Measurements from ENCODE around the gene DNAJC1.
A peak's percentile ranks its signal among the peaks of the same experiment; 100 is the strongest.

The DNAJC1 gene

GRCh38 chr10:21754410-21755011 is 249.0 kb downstream of the DNAJC1 start:
- no peak for DNase-seq

- no peak for DNase-seq
Observed at GRCh38 chr10:21753497-21754270, 249.8 kb downstream of the DNAJC1 start.

DNA sequence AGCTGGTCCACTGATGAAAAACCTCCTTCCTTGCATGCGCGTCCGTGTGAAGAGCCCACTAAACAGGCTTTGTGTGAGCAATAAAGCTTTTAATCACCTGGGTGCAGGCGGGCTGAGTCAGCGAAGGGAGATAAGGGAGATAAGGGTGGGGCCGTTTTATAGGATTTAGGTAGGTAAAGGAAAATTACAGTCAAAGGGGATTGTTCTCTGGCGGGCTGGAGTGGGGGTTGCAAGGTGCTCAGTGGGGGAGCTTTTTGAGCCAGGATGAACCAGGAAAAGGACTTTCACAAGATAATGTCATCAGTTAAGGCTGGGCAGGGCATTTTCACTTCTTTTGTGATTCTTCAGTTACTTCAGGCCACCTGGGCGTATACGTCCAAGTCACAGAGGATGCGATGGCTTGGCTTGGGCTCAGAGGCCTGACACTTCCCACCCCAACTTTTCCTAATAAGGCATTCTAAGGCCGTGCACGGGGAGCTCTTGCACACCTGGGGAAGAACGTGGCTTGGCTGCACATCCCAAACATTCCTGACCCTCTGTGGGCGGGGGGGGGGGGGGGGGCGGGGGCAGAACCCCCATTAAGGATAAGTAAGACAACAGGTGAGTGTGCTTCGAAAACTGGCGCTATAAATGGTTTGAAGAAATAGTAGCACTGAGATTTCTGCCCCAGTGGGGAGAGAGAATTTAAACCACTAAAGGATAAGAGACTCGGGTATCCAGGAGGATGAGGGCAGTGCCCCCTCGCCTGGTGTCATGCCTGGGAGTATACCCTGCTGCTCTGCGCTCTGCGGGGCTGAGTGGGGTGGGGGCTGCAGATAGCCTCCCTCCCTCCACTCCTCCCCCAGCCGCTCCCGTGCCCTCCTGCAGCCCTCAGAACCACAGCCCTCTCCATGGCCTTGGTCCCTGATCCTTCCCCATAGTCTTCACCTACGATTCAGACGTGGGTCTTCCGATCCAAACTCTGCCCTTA is 251.9 kb downstream of the DNAJC1 start:
- no peak for DNase-seq

DNA sequence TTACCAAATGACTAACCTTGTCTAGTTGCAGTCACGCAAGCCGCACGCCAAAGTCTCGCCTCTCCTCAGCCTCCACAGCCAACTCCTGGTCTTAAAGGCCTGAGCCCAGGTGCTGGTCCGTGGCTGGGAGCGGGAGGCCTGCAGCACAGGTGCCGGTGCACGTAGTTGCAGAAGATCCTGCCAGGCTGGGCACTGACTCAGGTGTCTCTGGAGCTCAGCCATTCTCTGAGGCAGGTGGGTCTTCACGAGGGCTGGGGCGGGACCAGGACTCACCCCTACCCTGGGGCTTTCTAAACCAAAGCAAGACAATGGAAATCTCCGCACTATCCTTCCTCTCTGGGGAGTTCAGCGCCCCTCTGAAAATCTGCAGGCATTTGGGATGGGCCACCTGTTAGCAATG is 253.1 kb downstream of the DNAJC1 start:
- DNase-seq = no peak

DNA sequence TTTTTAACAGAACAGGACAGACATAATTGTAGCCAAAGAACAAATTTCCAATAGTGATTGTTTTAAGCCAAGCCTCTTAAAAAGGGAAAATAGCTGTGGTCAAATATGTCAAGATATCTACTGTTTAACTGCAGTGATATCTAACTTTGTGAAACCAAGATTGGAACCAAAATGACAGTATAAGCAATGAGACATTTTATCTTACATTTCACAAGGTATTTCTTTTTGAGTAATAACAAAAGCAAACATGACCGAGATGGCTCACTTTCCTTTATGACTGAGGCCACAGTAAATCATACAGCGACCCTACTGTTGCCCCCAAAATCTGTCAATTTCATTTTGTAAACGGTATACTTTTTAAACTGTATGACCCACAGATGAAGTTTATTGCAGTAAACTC is 253.7 kb downstream of the DNAJC1 start:
- DNase-seq = no peak

DNA sequence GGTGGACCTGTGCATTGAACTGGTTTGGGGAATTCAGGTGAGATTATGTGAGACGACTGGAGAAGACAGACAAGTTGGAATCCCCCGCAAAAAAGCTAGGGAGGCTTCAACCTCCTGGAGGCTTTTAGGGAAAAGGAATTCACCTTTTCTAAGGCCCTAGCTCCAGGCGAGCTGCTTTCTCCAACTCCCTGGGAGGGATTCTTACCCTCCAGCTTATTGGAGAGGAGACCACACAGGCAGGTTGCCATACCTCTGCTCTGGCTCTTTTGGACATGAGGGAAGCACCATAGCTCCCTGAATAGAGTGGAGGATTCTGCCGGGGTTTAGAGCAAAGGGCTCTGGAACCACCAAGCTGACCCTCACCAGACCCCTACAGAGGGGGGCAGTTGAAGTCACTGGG is 255.7 kb downstream of the DNAJC1 start:
- DNase-seq = no peak

DNA sequence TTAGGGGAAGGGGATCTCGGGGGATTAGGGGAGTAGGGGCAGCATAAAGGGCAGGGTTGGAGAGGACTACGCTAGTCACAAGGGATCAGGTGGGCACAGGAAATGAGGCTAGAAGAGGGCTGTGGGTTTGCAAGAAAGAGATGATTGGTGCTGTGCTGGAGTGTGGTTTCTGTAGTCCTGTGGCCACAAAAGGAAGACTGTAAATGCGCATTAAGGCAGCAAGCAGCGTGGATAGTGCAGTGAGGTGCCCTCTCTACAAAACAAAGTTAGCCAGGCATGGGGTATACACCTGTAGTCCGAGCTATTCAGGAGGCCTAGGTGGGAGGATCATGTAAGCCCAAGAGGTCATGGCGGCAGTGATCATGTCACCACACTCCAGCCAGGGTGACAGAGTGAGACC is 257.4 kb downstream of the DNAJC1 start:
- peak; percentile 8 to 11 for DNase-seq

DNA sequence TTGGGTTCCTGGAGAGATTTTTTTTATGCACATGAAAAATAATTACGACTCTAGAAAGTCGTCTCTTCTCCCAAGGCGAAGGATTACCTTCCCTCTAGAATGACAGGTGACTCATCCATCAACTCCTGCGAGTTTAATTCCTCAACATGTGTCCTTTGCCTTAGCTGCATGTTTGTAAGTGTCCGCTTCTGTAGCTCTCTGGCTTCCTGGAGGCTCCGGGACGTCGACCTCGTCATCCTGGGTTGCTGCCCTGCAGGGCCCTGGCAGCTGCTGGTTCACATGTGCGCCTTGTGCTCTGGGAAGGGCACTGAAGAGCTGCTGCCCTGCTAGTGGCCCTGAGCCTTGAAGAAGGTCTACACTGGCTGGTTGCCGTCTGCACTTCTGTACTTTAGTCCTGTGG is 259.3 kb downstream of the DNAJC1 start:
- DNase-seq = no peak

DNA sequence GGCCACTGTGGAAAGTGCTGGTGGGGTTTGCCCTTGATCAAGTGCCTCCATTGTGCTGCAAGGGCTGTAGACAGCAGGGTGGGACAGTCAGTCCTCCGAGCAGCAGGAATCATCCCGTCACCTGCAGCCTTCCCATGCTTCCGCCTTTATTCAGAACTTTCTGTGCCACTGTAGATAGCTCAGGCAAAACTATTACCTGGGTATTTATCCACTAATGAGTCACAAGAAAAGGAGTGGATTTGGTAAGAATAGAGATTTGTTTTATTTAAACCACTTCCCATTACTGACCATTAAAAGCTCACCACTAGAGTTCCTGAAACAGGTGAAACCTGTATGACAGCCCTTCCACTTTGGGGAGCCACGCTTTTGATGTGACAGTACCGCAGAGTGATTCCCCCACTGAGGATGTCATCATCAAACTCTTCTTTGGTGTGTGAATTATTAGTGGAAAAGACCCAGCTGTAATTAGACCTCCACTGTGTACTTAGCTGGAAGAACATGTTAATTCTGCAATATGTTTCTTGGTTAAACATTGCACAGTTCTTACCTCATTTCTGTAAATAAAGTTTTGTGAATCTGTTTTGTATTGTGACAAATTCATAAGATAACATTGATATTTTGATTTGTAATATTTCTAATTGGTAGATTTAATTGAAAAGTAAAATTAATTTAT is 260.7 kb downstream of the DNAJC1 start:
- no peak for DNase-seq

- DNase-seq = peak; percentile 58 to 66
Observed at GRCh38 chr10:21740989-21741388, 262.5 kb downstream of the DNAJC1 start.

- no peak for DNase-seq
Observed at GRCh38 chr10:21737106-21737505, 266.4 kb downstream of the DNAJC1 start.

- DNase-seq = no peak
Observed at GRCh38 chr10:21733710-21734109, 269.8 kb downstream of the DNAJC1 start.

- peak; percentile 35 to 46 for DNase-seq
Observed at GRCh38 chr10:21732067-21732772, 271.3 kb downstream of the DNAJC1 start.

DNA sequence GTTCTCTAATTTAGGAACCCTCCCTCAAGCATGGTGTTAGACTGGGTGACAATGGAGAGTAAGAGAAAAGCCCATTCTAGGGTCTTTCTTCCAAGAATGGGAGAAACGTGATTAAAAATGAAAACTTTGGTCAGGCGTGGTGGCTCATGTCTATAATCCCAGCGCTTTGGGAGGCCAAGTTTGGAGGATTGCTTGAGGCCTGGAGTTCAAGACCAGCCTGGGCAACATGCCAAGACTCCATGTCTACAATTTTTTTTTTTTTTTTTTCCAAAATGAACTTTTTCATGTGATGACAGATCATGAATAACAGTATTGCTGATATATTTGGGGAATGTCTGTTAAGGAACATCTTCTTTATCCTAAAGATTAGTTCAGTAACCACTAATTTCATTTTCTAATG is 274.9 kb downstream of the DNAJC1 start:
- no peak for DNase-seq

GRCh38 chr10:21727452-21728168 is 275.9 kb downstream of the DNAJC1 start:
- DNase-seq = no peak

GRCh38 chr10:21726601-21727225 is 276.8 kb downstream of the DNAJC1 start:
- no peak for DNase-seq

DNA sequence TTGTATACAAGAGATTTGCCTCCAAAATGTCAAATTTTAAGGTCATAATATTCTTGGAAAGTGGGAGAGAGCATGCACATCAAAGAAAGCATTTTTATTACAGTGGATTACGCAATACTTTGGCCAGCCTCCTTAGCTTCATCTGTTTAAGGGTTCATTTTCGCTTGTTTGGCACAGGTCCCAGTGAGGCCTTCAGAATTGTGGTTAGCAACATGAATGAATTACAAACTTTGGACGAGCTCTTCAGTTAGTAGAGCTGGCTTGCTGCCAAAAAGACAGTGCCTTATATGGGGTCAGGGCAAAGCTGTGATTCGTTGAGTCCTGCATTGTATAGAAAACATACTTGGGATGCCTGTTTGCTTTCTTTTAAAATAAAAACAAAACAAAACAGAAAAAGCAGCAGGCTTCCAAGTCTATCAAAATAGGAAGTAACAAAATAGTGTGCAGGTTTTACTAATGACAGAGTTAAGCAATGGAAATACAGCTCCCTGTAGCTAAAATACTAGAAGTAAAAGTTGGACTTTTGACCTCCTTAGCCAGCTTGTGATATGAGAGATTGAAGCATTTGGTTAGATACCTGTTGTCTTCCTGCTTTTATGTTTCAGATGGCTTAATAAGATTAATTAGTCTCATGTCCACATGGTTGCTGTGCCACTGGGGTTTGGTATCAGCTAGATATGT is 278.7 kb downstream of the DNAJC1 start:
- peak; percentile 38 to 50 for DNase-seq

DNA sequence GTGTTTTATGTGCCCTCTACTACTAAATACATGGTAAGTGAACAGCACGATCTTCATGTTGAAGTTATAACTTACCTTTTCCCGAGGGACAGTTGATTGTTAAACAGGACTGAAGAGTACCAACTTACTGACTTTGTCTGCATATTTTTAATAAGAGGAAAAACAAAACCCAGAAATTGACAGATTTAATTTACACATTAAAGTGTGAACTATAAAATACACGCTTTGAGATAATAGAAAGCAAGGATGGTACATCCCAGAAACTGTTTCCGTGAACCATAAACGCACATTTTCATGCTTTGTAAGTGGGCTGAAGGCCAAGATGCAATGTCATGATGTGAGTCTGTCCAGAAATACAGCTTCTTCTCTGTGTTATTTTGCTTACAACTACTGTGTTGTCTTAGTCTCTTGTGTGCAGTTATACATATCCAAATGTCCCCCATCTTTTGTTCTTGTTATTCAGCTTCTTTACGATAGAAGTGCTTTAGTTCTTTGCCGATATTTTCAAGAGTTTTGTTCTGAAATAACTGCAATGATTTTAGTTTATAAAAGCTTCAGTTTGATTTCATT is 279.4 kb downstream of the DNAJC1 start:
- no peak for DNase-seq

- no peak for DNase-seq
Observed at GRCh38 chr10:21722209-21722608, 281.3 kb downstream of the DNAJC1 start.
